ENCODE measurements around the gene DPYSL3. TPM values are rescaled to one million over a fixed set of nuclear protein-coding genes. Genes with fewer than 3 reads are reported as not detected.

The DPYSL3 gene
- total and polyA plus RNA-seq, 2 donors (not counting 3 experiments of a cell fraction or from before 2014, with no cell fraction given), result 80.3 to 146 TPM

DNA sequence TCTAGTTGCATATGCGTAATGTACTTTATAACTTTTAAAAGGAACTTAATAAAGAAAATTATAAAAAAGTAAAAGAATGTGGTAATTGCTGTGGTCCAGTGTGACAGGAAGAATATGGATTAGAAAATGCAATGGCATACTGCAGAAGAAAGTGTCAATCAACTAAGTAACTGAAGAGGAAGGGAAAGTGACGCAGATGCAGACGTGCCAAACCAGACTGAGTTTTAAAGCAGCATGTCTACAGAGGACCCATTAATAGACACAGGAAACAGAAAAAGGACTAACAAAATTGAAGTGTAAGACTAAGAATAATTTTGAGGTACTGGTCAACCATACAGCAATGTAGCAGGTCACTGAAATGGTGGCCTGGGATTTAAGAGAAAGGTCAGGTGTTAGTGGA is 73.3 kb downstream of the DPYSL3 start:
- no peaks in the 10 kb centered on the region for H3K4me1 ChIP-seq (ENCODE audit: control insufficient read depth, extremely low read depth, insufficient read depth, low read length)
- TF ChIP-seq POLR2A (IDR thresholded peaks at IDR 0.05; ENCODE audit: low read depth, low read length), result no peak
- no peak for TF ChIP-seq FOS (IDR thresholded peaks at IDR 0.05; ENCODE audit: borderline replicate concordance, insufficient read depth, low read length)
- TF ChIP-seq, protein P1, sequence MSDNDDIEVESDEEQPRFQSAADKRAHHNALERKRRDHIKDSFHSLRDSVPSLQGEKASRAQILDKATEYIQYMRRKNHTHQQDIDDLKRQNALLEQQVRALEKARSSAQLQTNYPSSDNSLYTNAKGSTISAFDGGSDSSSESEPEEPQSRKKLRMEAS (IDR thresholded peaks at IDR 0.05; ENCODE audit: insufficient read depth, insufficient read length), result no peak
- TF ChIP-seq MYC (IDR thresholded peaks at IDR 0.05; ENCODE audit: low read depth, low read length), result no peak
- TF ChIP-seq, protein P2, sequence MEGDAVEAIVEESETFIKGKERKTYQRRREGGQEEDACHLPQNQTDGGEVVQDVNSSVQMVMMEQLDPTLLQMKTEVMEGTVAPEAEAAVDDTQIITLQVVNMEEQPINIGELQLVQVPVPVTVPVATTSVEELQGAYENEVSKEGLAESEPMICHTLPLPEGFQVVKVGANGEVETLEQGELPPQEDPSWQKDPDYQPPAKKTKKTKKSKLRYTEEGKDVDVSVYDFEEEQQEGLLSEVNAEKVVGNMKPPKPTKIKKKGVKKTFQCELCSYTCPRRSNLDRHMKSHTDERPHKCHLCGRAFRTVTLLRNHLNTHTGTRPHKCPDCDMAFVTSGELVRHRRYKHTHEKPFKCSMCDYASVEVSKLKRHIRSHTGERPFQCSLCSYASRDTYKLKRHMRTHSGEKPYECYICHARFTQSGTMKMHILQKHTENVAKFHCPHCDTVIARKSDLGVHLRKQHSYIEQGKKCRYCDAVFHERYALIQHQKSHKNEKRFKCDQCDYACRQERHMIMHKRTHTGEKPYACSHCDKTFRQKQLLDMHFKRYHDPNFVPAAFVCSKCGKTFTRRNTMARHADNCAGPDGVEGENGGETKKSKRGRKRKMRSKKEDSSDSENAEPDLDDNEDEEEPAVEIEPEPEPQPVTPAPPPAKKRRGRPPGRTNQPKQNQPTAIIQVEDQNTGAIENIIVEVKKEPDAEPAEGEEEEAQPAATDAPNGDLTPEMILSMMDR (IDR thresholded peaks at IDR 0.05; ENCODE audit: extremely low read depth in 1 of 2, insufficient read depth in 1 of 2, low read depth in 1 of 2, low read length in 2 of 2), result no peak
- TF ChIP-seq POLR2AphosphoS5 (IDR thresholded peaks at IDR 0.05; ENCODE audit: insufficient read depth, low read depth, low read length), result no peak
- no peak for TF ChIP-seq JUN (IDR thresholded peaks at IDR 0.05; ENCODE audit: borderline replicate concordance, insufficient read depth, insufficient read length, low read depth)
- DNase-seq (ENCODE audit: low read depth, low spot score), result no peak
- no peak overlapping the region for H3K27ac ChIP-seq (ENCODE audit: insufficient read depth, low read depth, low read length)
- H3K9me1 ChIP-seq (replicated peaks; ENCODE audit: control insufficient read depth, extremely low read depth, insufficient read depth, low read length), result no peaks in the 10 kb centered on the region
- no peak overlapping the region for H3K9ac ChIP-seq (replicated peaks; ENCODE audit: extremely low read depth, insufficient read depth, low read length)
- no peaks in the 10 kb centered on the region for H3K9me3 ChIP-seq (replicated peaks; ENCODE audit: control insufficient read depth, insufficient read depth, low read length)
- dilution Hi-C loops (cut with MboI; ENCODE audit: extremely low pct_ligation_motif_present, low sequenced_read_pairs), result no loop called here
- BruUV-seq (replicated peaks), result no TSS peak
- ChIA-PET CTCF (no interaction called here), POLR2A (no interaction called here)
- H3K4me3 ChIP-seq (replicated peaks in 1 of 3; ENCODE audit: insufficient read depth in 1 of 3, low read depth in 1 of 3, low read length in 3 of 3), result no peak overlapping the region
- intact Hi-C loops (cut with micrococcal nuclease), result no loop called here
- H4K20me1 ChIP-seq (replicated peaks; ENCODE audit: control insufficient read depth, extremely low read depth, insufficient read depth, low read length), result no peaks in the 10 kb centered on the region
- H3K27me3 ChIP-seq (ENCODE audit: control insufficient read depth in 2 of 2, insufficient read depth in 2 of 2, low read length in 2 of 2), result no peaks in the 10 kb centered on the region
- no peak overlapping the region for H3K4me2 ChIP-seq (ENCODE audit: insufficient read depth, low read length)
- H2AFZ ChIP-seq (ENCODE audit: low read depth, low read length), result no peak overlapping the region
- H3K79me2 ChIP-seq (ENCODE audit: control insufficient read depth, insufficient read depth, low read length), result peaks cover 38% of the 10 kb centered on the region
- no peak for FAIRE-seq
- H3K36me3 ChIP-seq (ENCODE audit: control insufficient read depth in 2 of 2, extremely low read depth in 1 of 2, insufficient read depth in 2 of 2, low read length in 2 of 2), result no peaks in the 10 kb centered on the region
